Medulla oblongata (tissue), 1 donor: ENCODE data around the gene NAXD.
"Not testable (repeated sequence)": the region's sequence is repeated elsewhere in the genome, so short reads cannot be mapped to it uniquely, and the experiment has no call there.

Experiments
- DNase-seq: peaks from one replicate; pipeline ENCODE4 v3.0.0-alpha.2; 2015; ENCODE audit errors: extremely low spot score

NAXD gene

DNA sequence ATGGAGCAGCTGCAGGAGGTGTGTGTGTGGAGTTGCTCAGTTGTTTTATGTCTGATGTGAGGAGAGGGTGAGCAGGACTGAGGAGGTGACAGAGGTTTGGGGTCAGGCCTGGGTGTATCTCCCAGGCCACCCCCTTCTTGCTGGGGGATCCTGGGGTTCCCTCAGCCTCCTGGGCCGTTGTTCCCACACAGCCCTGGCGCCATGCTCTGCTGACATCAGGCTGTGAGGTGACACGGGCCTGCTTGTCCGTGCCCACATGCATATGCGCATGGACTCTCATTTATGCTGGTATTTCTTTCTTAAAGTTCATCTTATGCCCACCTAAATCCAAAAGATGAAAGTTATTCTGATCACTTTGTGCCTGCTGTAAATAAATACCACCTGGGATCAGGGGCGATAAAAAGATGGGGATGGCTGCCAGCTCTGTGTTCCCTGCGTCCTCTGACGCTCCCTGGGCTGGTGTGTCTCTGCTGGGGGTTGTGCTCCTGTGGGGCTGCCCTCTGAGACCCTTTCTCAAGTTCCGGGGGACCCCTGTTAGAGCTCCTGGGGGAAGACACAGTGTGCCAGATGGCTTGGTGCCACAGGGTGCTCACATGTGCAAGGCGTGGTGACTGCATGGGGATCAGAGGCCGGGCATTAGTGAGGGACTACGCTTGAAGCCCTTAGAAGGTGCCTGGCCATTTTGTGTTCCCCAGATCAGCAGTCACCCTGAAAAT is 12.6 kb downstream of the NAXD start:
- no peak for DNase-seq

DNA sequence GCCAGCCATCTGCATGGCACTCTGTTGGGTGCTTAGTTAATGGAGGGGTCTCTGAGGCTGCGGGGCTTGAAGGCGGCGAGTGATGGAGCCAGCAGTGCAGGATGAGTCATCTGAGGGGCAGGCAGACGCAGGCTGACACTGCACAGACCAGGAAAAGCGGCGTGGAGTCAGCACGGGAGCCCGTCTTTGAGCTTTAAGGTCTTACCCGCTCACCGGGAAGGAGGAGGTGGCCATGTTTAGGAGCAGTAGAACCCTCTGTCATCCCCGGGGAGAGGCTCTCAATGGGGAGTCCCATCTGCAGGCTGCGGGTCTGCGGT is 13.1 kb downstream of the NAXD start:
- DNase-seq = no peak

DNA sequence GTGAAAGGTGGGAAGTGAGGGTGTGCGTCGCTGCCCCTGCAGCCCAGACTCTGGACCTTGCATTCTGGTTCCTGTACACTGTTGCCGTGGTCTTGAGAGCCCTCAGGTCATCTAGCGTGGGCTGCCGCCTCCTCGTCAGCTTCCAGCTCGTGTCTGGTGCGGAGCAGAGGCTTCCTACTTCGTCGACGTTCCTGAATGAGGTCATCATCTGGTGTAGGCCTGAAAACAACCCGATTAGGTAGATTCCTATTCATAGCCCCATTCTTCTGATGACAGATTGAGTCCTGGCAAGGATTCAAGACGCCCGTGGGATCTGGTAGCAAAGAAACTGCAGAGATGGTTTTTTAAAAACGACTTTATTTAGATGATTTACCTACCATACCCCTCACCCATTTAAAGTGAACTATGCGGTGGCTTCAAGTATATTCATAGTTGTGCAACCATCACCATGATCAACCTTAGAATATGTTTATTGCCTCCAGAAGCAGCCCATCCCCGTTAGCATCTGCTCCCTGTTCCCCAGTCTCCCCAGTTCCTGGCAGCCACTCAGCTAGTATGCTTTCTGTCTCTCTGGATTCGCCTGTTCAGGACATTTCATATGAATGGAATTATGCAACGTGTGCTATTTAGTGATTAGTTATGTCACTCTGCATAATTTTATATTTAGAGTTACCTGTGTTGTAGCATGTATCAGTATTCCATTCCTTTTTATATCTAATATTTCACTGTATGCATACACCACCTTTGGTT is 13.8 kb downstream of the NAXD start:
- no peak for DNase-seq

DNA sequence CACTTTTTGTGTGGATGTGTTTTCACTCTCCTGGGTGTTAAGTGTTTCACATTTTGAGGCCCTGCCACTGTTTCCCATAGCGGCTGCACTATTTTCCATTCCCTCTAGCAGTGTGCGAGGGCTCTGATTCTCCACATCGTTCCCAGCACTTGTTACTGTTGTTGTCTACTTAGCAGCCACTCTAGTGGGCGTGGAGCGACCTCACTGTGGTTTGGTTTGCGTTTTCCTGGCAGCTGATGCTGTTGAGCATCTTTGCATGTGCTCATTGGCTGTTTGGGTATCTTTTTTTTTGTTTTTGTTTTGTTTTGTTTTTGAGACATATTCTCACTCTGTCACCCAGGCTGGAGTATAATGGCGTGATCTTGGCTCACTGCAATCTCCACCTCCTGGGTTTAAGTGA is 14.4 kb downstream of the NAXD start:
- DNase-seq = no peak

DNA sequence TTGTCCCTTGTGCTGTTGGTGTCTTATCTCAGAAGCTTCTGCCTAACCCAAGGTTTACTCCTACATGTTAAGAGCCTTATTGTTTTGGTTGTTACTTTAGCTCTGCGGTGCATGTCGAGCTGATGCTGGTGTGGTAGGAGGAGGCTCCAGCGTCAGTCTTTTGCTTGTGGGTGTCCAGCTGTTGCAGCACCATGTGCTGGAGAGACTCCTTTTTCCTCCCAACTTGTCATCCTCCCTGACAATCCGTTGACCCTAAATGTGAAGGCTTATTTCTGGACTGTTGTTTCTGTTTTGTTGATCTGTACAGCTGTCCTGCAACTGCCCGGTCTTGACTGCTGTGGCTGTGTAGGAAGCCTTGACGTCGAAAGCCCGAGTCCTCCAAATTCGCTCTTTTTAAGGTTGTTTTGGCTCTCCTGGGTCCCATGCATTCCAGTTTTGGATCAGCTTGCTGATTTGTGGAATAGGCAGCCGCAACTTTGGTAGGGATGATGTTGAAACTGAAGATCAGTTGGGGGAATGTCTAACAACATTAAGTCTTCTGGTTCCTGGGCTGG is 15.3 kb downstream of the NAXD start:
- no peak for DNase-seq

DNA sequence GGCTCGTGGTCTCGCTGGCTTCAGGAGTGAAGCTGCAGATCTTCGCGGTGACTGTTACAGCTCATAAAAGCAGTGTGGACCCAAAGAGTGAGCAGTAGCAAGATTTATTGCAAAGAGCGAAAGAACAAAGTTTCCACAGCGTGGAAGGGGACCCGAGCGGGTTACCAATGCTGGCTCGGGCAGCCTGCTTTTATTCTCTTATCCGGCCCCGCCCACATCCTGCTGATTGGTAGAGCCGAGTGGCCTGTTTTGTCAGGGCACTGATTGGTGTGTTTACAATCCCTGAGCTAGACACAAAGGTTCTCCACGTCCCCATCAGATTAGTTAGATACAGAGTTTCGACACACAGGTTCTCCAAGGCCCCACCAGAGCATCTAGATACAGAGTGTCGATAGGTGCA is 16.9 kb downstream of the NAXD start:
- DNase-seq = not testable (repeated sequence)

DNA sequence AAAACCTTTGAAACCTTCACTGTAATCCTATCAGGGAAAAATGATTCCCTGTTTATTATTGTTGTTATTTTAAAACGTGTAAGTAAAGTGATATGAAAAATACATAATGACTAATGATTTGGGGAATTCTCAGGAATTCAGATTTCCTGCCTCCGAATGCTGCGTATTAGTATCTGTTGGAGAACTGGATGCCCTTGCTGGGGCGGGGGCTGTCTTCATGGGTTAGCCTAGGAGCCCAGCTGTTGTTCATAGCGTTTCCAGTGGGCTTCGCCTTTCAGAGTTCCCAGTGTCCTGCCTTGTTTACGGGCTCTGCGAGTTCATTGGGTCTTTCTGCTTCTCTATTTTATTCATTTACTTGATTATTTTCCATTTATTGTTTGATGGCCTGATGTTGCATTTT is 18.4 kb downstream of the NAXD start:
- no peak for DNase-seq

DNA sequence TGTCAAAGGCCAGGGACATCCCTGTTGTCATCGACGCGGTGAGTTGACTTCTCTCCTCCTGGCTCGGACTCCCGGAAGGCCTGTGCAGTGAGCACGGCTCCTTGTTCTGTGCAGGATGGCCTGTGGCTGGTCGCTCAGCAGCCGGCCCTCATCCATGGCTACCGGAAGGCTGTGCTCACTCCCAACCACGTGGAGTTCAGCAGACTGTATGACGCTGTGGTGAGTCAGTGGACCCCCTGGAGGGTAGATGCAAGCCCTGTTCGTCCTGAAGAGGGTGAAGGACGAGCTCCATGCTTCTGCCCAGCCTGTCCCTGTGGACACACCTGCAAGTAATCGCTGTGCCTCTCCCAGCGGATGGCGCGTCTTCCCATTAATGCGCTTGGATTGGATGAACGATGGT is 19.2 kb downstream of the NAXD start:
- no peak for DNase-seq

DNA sequence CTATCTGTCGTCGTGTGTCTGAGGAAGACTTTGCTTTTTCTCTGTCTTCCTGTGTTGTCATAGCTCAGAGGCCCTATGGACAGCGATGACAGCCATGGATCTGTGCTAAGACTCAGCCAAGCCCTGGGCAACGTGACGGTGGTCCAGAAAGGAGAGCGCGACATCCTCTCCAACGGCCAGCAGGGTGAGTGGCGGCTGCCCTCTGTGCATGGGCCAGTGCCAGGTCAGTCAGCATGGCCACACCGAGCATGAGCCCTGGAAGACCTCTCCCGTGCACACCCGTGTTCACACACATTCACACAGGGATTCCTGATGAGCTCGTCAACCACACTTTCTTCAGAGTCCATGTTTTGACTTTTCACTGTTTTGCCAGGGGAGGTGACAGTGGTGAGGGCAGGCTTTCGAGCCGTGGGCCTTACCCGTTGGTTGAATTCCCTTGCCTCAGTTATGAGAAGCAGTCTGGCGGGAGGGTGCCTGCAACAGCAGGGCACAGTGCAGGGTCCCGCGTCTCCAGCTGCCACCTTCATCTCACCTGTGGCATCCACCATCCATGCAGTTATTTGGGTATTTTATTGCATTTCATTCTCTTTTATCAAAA is 20.2 kb downstream of the NAXD start:
- no peak for DNase-seq

DNA sequence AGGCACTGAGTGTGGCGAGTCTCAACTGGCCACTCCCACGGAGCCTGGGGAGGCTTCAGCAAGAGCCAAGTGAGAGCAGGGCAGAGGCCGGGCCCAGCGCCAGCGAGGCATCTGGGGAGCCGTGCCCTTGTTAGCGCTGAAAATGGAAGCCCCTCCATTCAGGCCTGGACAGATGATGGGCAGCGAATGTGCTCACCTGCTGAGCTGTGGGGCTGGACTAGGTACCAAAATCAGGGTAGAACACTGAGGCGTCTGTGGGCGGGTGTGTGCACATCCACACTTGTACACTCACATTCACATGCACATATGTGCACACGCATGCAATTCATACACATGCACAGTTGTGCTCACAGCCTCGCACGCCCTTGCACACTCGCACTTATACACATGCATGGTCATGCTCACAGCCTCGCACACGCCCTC is 20.7 kb downstream of the NAXD start:
- DNase-seq = no peak

DNA sequence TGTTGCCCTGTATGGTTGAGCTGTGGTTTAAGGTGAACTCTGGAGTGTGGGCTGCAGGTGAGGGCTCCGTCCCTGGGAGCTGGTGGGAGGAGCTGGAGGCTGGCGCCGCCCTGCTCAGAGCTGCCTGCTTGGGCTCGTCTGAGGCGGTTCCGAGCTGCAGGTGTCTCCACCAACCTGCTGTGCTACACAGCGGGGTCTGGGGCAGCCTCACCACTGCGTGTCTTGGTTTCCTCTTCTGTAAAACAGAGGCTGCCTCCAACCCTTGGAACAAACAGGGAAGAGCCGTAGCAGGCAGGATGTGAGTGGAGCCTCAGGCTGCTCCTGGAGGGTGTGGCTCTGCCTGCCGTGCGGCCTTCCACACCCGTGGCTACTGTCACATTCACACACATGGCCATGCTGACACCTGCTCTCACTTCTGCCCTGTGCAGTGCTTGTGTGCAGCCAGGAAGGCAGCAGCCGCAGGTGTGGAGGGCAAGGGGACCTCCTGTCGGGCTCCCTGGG is 21.4 kb downstream of the NAXD start:
- DNase-seq = no peak

DNA sequence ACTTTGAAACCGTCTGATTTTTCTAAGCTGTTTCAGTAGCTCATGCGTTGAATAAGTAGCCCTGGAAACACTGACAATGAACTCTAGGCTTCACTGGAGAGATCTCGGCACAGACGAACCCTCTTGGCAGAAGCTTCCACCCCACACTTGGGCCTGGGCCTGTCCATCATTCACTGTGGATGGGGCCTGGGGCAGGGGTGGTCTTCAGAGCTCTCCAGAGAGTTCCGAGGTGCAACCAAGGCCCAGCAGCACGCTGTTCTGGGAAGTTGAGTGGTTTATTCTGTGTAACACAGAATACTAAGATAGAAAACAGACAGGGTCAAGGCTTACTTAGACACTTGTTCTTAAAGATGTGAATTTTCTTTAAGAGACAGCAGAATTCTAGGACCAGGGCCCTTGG is 21.9 kb downstream of the NAXD start:
- no peak for DNase-seq

DNA sequence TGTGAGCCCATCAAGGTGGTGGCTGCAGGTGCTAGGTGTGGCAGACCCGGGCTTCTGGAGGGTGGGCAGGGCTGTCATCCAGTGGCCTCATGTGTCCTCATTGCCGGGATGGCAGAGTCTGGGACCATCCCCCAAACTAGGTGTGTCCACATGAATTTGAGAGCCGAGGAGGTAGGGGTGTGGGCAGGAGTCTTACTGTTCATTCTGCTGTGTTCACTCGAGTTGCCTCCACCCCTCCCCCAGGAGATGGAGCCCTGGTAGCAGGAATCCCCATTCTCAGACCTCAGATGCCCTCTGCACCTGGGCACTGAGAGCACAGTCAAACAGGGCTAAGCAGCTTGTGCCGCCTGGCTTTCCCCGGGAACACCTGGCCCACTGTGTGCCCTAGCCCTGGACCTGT is 22.4 kb downstream of the NAXD start:
- no peak for DNase-seq

DNA sequence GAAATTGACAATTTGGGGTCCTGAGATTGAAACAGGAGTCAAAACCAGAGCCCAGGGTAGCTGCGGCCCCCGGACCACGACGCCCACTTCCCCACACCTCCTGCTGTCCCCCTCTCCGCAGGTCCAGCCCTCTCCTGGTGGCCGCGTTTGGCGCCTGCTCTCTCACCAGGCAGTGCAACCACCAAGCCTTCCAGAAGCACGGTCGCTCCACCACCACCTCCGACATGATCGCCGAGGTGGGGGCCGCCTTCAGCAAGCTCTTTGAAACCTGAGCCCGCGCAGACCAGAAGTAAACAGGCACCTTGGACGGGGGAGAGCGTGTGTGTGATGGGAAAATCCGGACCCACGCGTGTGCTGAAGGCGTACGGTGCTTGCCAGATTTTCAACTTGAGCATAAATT is 22.9 kb downstream of the NAXD start:
- no peak for DNase-seq

DNA sequence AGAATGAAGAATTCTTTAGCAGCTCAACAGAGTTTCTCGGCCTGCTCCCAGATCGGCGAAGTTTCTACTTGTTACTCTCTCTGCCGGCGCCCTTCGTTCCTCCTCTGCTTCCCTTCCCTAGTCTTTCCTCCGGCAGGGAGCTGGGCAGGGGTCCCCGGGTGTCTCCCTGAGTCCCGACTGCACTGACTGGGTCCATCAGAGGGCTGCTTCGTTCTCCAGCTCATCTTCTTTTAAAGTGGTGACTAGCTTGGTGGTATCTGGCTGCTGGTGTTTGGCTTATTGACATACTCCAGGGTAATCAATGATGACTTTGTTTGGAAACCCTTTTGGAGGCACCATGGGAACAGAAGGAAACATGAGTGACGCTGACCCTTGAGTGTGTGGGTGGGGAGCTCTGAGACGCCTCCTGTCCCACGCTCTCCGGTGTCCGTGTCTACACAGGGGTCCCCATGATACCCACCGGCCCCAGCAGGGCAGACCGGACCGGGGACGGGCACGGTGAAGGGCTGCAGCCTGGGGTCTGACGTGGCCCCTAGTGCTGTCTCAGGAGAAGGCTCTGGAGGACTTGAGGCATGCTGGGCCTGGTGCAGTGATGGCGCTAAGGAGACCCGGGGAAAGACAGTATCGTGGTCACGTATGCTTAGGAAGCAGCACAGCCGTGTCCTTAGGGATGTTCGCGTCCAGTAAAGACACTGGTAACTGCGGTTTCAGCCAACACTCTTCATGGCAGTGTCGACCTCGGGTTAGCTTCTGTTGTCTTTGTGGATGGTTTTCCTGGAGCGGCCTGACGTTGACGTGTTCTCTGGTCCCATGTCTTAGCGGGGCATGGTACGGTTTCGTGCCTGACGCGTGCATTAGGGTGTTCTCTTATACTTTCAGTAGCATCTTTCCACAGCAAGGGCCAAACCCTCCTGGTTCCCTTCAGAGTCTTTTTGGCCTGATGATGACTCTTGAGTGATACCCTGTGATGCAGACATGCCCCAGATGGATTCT is 23.8 kb downstream of the NAXD start:
- no peak for DNase-seq

DNA sequence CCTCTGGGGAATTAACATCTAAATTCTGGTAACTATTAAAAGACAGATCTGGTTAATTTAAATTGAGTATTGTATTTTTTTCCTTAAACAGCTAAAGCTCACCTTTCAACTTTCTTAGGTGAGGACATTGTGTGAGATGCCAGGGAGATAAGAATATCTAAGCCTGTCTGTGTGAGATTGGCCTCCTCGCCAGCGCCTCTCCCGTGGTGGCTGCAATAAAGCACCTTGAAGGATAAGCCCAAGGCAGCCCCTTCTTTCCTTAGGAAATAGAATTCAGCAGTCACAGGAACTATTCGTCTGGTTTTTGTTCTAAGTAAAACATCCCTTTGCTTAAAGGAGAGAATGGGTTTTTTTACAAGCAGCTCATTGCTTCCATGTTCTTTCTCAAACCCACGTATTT is 24.6 kb downstream of the NAXD start:
- DNase-seq = no peak

DNA sequence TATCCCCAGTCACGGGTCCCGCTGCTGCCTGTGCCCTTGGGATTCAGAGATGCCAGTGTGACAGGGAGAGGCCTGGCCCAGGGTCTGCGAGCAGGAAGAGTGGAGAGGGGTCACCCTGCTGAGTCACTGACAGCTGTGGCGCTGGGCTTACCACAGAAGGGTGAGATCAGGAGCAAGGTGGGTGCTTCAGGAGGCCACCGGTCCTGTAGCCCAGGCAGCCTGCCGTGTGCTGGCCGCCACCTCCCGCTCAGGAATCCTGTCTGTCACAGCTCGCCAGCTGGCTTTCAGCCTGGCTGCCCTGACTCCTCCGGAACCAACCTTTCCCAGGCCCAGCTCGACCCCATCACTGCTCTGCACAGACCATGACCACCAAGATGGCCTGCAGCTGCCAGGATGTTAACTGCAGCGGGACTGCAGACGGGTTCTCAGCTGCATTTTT is 25.3 kb downstream of the NAXD start:
- no peak for DNase-seq

DNA sequence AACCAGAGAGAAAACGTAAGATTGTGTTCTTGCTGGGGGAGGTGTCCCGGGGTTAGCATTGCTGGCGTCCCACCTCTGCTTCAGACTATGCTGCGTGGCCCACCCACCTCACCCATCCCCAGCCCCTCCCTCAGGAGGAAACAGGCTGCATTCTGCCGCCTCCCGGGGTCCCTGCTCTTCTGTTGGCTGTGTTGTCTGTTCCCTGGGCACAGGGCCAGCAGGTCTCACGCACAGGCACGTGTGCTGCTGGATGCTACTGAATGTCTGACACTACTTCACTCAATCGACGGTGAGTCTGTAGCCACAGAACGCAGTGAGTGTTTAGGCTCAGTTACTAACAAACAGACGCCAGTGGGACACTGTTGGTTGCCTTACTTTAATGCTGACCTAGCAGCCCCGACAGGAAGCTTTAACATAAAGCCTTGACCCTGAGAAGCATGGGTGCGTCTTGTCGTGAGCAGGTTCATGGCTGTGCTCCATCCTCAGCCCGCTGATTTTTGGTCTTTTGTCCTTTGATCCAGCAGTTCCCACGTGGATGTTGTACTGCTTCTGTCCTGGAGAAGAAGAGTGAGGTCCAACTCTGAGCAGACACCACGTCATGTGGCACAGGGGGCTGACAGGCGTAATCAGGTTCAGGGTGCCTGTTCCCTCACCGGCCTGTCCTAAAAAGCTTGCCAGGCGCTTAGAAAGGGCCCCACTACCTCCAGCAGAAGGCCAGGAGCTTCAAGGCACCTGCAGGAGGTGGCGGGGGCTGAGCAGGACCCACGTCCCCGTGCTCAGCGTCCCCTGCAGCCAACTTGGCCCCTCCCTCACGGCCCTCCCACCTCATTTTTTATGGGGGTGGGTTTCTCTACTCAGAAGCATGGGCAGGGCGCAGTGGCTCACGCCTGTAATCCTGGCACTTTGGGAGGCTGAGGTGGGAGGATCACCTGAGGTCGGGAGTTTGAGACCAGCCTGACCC is 26.0 kb downstream of the NAXD start:
- DNase-seq = no peak

DNA sequence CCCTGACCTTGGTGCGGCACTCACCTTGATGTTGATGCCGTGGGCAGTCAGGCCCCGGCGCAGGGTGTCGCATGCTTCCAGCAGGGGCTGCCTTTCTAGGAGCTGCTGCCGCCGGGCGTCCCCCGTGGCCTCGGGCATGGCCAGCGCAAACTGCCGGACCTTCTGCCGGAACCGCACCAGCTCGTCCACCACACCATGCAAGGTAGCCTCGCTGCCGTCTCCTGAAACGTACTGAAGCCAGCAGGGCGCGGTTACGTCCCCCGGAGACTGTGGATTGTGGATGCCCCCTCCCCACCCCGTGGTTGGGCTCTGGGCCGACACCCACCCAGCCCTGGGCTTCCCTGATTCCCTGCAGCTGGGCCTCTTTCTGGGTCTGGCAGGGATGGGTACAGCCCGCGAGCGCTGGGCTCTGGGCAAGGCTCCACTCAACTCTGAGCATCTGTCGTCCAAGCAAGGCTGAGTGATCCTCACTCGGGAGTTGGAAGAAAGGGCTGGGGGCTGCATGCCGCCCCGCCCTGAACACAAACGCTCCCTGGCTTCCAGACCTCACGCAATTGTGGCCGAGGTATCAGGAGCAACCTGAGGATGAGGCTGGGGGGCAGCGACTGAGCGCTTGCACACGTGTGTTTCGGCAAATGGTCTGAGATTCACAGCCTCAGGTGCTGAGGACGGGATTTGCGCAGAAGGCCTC is 27.1 kb downstream of the NAXD start:
- no peak for DNase-seq

DNA sequence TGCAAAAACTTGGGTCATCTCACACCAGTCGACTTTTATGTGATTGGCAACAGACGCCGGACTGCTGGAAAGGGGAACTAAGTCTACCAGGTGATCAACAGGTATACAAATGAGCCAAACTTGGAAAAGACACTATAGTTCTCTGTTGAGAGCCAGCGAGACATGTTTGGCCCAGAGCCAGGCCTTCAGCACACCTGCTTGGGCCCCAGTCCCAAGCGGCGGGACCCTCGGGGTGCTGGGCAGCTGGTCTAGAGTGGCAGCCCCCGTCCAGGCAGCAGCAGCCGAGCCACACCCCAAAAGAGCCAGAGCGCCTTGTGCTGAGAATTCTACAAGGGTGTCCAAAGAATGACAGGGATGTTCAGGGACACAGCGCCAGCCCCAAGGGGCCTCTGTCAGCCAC is 28.0 kb downstream of the NAXD start:
- no peak for DNase-seq
